Measurements from ENCODE around the gene NR6A1.

GRCh38 chr9:124495126-124496074 is 275.7 kb downstream of the NR6A1 start:
- TF ChIP-seq RARB (CRISPR knock-in tag; IDR thresholded peaks at IDR 0.05) (no peak), CSDC2 (CRISPR knock-in tag; IDR thresholded peaks at IDR 0.05) (no peak), TCF4 (CRISPR knock-in tag; IDR thresholded peaks at IDR 0.05; ENCODE audit: borderline replicate concordance) (no peak), CREB5 (CRISPR knock-in tag; IDR thresholded peaks at IDR 0.05; ENCODE audit: low read depth) (no peak), TOX (CRISPR knock-in tag; IDR thresholded peaks at IDR 0.05; ENCODE audit: borderline replicate concordance) (no peak), SNAI2 (CRISPR knock-in tag; IDR thresholded peaks at IDR 0.05) (no peak)

Measured in SK-N-SH treated with all-trans-retinoic acid at 6 μM for 48 hours (cell line).